ENCODE results near the gene HEXD. TPM values are rescaled to one million over a fixed set of nuclear protein-coding genes. Genes with fewer than 3 reads are reported as not detected.

The HEXD gene
- total RNA-seq, 2 experiments from 2014 or later: 87.9 to 93.2 TPM

GRCh38 chr17:82394278-82394677, 23.9 kb upstream of the HEXD start:
- no peak overlapping the region for H3K4me2 ChIP-seq (ENCODE audit: low read length)
- ChIA-PET POLR2A (interaction anchor here (0.7 kb wide), 1 partner anchor 52 kb away, joined by 3 read pairs; no protein-coding TSS in a partner anchor), CTCF (ENCODE audit: unreplicated experiment) (interaction anchor here (0.6 kb wide), 1 partner anchor 337 kb away, joined by 4 read pairs; no protein-coding TSS in a partner anchor)
- BruUV-seq (replicated peaks): no TSS peak
- intact Hi-C loops (cut with micrococcal nuclease; ENCODE audit: unreplicated experiment): no loop called here
- no peak for TF ChIP-seq EZH2phosphoT487 (IDR thresholded peaks at IDR 0.05; ENCODE audit: borderline replicate concordance, low read depth, low read length)
- TF ChIP-seq CTCF (conservative IDR thresholded peaks at IDR 0.05; ENCODE audit: low read length): no peak
- no peaks in the 10 kb centered on the region for H3K9me3 ChIP-seq (ENCODE audit: low read length)
- H2AFZ ChIP-seq (ENCODE audit: low read length): no peak overlapping the region
- no peak overlapping the region for H3K4me3 ChIP-seq (ENCODE audit: low read depth, low read length, poor library complexity, severe bottlenecking)
- H3K36me3 ChIP-seq (ENCODE audit: insufficient read depth, low read length): peaks cover 8% of the 10 kb centered on the region; the same call in 1 of the 2 replicates
- no peaks in the 10 kb centered on the region for H3K9me2 ChIP-seq (ENCODE audit: insufficient read depth, low read length)
- H3K4me1 ChIP-seq (ENCODE audit: insufficient read depth, low read length, poor library complexity, severe bottlenecking): no peaks in the 10 kb centered on the region
- no peak for DNase-seq (ENCODE audit: low spot score)
- no peaks in the 10 kb centered on the region for H3K79me2 ChIP-seq (ENCODE audit: insufficient read depth, low read depth, low read length)
- H4K20me1 ChIP-seq (ENCODE audit: insufficient read depth, low read length): no peaks in the 10 kb centered on the region
- H3K27ac ChIP-seq (ENCODE audit: low read depth, low read length, poor library complexity, severe bottlenecking): no peak overlapping the region

- H3K9me3 ChIP-seq (ENCODE audit: low read length): no peaks in the 10 kb centered on the region
- H3K36me3 ChIP-seq (ENCODE audit: insufficient read depth, low read length): peaks cover 19% of the 10 kb centered on the region
- H3K27ac ChIP-seq (ENCODE audit: low read depth, low read length, poor library complexity, severe bottlenecking): no peak overlapping the region
- no peak overlapping the region for H3K4me3 ChIP-seq (ENCODE audit: low read depth, low read length, poor library complexity, severe bottlenecking)
- no peak overlapping the region for H3K4me2 ChIP-seq (ENCODE audit: low read length)
- no peak overlapping the region for H2AFZ ChIP-seq (ENCODE audit: low read length)
- no peaks in the 10 kb centered on the region for H3K79me2 ChIP-seq (ENCODE audit: insufficient read depth, low read depth, low read length)
- intact Hi-C loops (cut with micrococcal nuclease; ENCODE audit: unreplicated experiment): no loop called here
- H3K9me2 ChIP-seq (ENCODE audit: insufficient read depth, low read length): no peaks in the 10 kb centered on the region
- DNase-seq (ENCODE audit: low spot score): no peak
- ChIA-PET POLR2A (no interaction called here), CTCF (ENCODE audit: unreplicated experiment) (no interaction called here)
- no TSS peak for BruUV-seq (replicated peaks)
- TF ChIP-seq CTCF (conservative IDR thresholded peaks at IDR 0.05; ENCODE audit: low read length): no peak
- peaks cover 10% of the 10 kb centered on the region for H3K4me1 ChIP-seq (ENCODE audit: insufficient read depth, low read length, poor library complexity, severe bottlenecking)
- no peaks in the 10 kb centered on the region for H4K20me1 ChIP-seq (ENCODE audit: insufficient read depth, low read length)
These were observed 21.3 kb upstream of the HEXD start for GRCh38 chr17:82396601-82397435.
